Activated T-helper 17 cell treated with anti-CD3 and anti-CD28 coated beads, Interleukin-2, amount 50 U/mL, for 72 hours (primary cell): ENCODE results near the gene LTV1. TPM values are rescaled to one million over a fixed set of nuclear protein-coding genes. Genes with fewer than 3 reads are reported as not detected.
"Not testable (repeated sequence)": the region's sequence is repeated elsewhere in the genome, so short reads cannot be mapped to it uniquely, and the experiment has no call there.

ENCODE experiments used
- ATAC-seq: fragments of 150-1000 bp; cut with Tn5 transposase; replicated peaks from 2 replicates; pipeline ENCODE4 v1.10.0; 2021; ENCODE audit warnings: mild to moderate bottlenecking, moderate library complexity
- H3K27ac Mint-ChIP-seq: one replicate; pipeline ENCODE4 v1.8.0; 2022; ENCODE audit warnings: mixed read lengths
- H3K27me3 Mint-ChIP-seq: one replicate; pipeline ENCODE4 v1.8.0; 2022; ENCODE audit warnings: mixed read lengths
- H3K36me3 Mint-ChIP-seq: one replicate; pipeline ENCODE4 v1.8.0; 2022; ENCODE audit warnings: low read depth, mild to moderate bottlenecking, mixed read lengths
- H3K4me1 Mint-ChIP-seq: one replicate; pipeline ENCODE4 v1.8.0; 2022; ENCODE audit warnings: mixed read lengths
- H3K4me3 Mint-ChIP-seq: one replicate; pipeline ENCODE4 v1.8.0; 2022; ENCODE audit warnings: mild to moderate bottlenecking, mixed read lengths
- H3K9me3 Mint-ChIP-seq: one replicate; pipeline ENCODE4 v1.8.0; 2022; ENCODE audit warnings: mixed read lengths
- total RNA-seq, 2 donors: library from RNA; stranded (reverse); gene quantifications; one replicate each; pipeline ENCODE4 v1.2.3, GENCODE V29; 2022

Gene LTV1
- total RNA-seq, result 10 to 100 TPM; 16.6 to 40.3 TPM

- Mint-ChIP-seq H3K4me3 (peak within 1 kb of the TSS; percentile 92), H3K27ac (peak within 1 kb of the TSS; percentile 98)
Observed at GRCh38 chr6:143842902-143843676, at the start of gene LTV1. TSS of gene LTV1 (plus strand) at chr6:143843338. CDS start at chr6:143843478, 140 bp downstream.

GRCh38 chr6:143796551-143796950 is 46.6 kb upstream of the LTV1 start:
- peaks cover 21% of the 10 kb centered on the region for H3K9me3 Mint-ChIP-seq
- H3K27me3 Mint-ChIP-seq, H3K4me1 Mint-ChIP-seq, H3K27ac Mint-ChIP-seq, ATAC-seq, H3K4me3 Mint-ChIP-seq: not testable (repeated sequence)
- peaks cover 83% of the 10 kb centered on the region for H3K36me3 Mint-ChIP-seq

More at GRCh38 chr6:143842902-143843676, at the start of gene LTV1:
- H3K4me1 Mint-ChIP-seq, result peaks cover 6% of the 10 kb centered on the region
- H3K36me3 Mint-ChIP-seq, result peaks cover 47% of the 10 kb centered on the region
- ATAC-seq, result peak; percentile 99
- H3K27me3 Mint-ChIP-seq, result no peaks in the 10 kb centered on the region
- no peaks in the 10 kb centered on the region for H3K9me3 Mint-ChIP-seq

- H3K9me3 Mint-ChIP-seq, result peaks cover 13% of the 10 kb centered on the region
- H3K36me3 Mint-ChIP-seq, result peaks cover 81% of the 10 kb centered on the region
- not testable (repeated sequence) for ATAC-seq
Observed at GRCh38 chr6:143798487-143798886, 44.7 kb upstream of the LTV1 start.

GRCh38 chr6:143802833-143803565 is 40.1 kb upstream of the LTV1 start:
- Mint-ChIP-seq H3K27ac (peak overlapping the region; percentile 49), H3K9me3 (peaks cover 8% of the 10 kb centered on the region), H3K27me3 (no peaks in the 10 kb centered on the region), H3K4me3 (no peak overlapping the region), H3K36me3 (peaks cover 82% of the 10 kb centered on the region), H3K4me1 (peaks cover 32% of the 10 kb centered on the region)
- no peak for ATAC-seq

More at GRCh38 chr6:143798487-143798886, 44.7 kb upstream of the LTV1 start:
- peak overlapping the region; percentile 13 for H3K27ac Mint-ChIP-seq
- H3K4me3 Mint-ChIP-seq, H3K27me3 Mint-ChIP-seq, H3K4me1 Mint-ChIP-seq: not testable (repeated sequence)

- no peak for ATAC-seq
- no peaks in the 10 kb centered on the region for H3K27me3 Mint-ChIP-seq
- peak overlapping the region; percentile 91 for H3K27ac Mint-ChIP-seq
- H3K4me1 Mint-ChIP-seq, result peaks cover 32% of the 10 kb centered on the region
- peaks cover 5% of the 10 kb centered on the region for H3K9me3 Mint-ChIP-seq
- peak overlapping the region; percentile 68 for H3K4me3 Mint-ChIP-seq
- peaks cover 81% of the 10 kb centered on the region for H3K36me3 Mint-ChIP-seq
Observed at GRCh38 chr6:143803769-143804568, 39.2 kb upstream of the LTV1 start.

- Mint-ChIP-seq H3K4me3 (peak overlapping the region; percentile 68), H3K9me3 (no peaks in the 10 kb centered on the region), H3K27me3 (no peaks in the 10 kb centered on the region), H3K36me3 (peaks cover 75% of the 10 kb centered on the region), H3K4me1 (peaks cover 32% of the 10 kb centered on the region), H3K27ac (peak overlapping the region; percentile 91)
- no peak for ATAC-seq
Observed at GRCh38 chr6:143804835-143805239, 38.3 kb upstream of the LTV1 start.

GRCh38 chr6:143806282-143807102 is 36.6 kb upstream of the LTV1 start:
- ATAC-seq, result peak; percentile 80
- Mint-ChIP-seq H3K4me1 (peaks cover 32% of the 10 kb centered on the region), H3K9me3 (no peaks in the 10 kb centered on the region), H3K27ac (peak overlapping the region; percentile 91), H3K4me3 (peak overlapping the region; percentile 68), H3K27me3 (no peaks in the 10 kb centered on the region), H3K36me3 (peaks cover 68% of the 10 kb centered on the region)

- ATAC-seq, result peak; percentile 63
- H3K4me1 Mint-ChIP-seq, result peaks cover 36% of the 10 kb centered on the region
- H3K27me3 Mint-ChIP-seq, result no peaks in the 10 kb centered on the region
- H3K27ac Mint-ChIP-seq, result peak overlapping the region; percentile 91
- no peaks in the 10 kb centered on the region for H3K9me3 Mint-ChIP-seq
- H3K36me3 Mint-ChIP-seq, result peaks cover 65% of the 10 kb centered on the region
- H3K4me3 Mint-ChIP-seq, result peak overlapping the region; percentile 68
Observed at GRCh38 chr6:143807103-143807772, 35.9 kb upstream of the LTV1 start.

- no peak overlapping the region for H3K27ac Mint-ChIP-seq
- ATAC-seq, result no peak
- peaks cover 16% of the 10 kb centered on the region for H3K4me1 Mint-ChIP-seq
- no peaks in the 10 kb centered on the region for H3K27me3 Mint-ChIP-seq
- no peak overlapping the region for H3K4me3 Mint-ChIP-seq
- H3K9me3 Mint-ChIP-seq, result no peaks in the 10 kb centered on the region
- peaks cover 51% of the 10 kb centered on the region for H3K36me3 Mint-ChIP-seq
Observed at GRCh38 chr6:143810745-143811144, 32.4 kb upstream of the LTV1 start.

GRCh38 chr6:143811501-143812157 is 31.5 kb upstream of the LTV1 start:
- H3K27ac Mint-ChIP-seq, result peak overlapping the region; percentile 46
- no peak overlapping the region for H3K4me3 Mint-ChIP-seq
- peaks cover 45% of the 10 kb centered on the region for H3K36me3 Mint-ChIP-seq
- H3K27me3 Mint-ChIP-seq, result no peaks in the 10 kb centered on the region
- no peaks in the 10 kb centered on the region for H3K9me3 Mint-ChIP-seq
- peaks cover 14% of the 10 kb centered on the region for H3K4me1 Mint-ChIP-seq
- peak; percentile 32 for ATAC-seq

- Mint-ChIP-seq H3K4me1 (no peaks in the 10 kb centered on the region), H3K36me3 (peaks cover 6% of the 10 kb centered on the region), H3K9me3 (no peaks in the 10 kb centered on the region), H3K27me3 (no peaks in the 10 kb centered on the region), H3K4me3 (no peak overlapping the region), H3K27ac (no peak overlapping the region)
- ATAC-seq, result no peak
Observed at GRCh38 chr6:143817621-143818020, 25.5 kb upstream of the LTV1 start.

- Mint-ChIP-seq H3K9me3 (no peaks in the 10 kb centered on the region), H3K4me3 (no peak overlapping the region), H3K4me1 (no peaks in the 10 kb centered on the region), H3K36me3 (peaks cover 24% of the 10 kb centered on the region), H3K27ac (peak overlapping the region; percentile 3), H3K27me3 (no peaks in the 10 kb centered on the region)
- no peak for ATAC-seq
Observed at GRCh38 chr6:143821359-143821758, 21.8 kb upstream of the LTV1 start.

- H3K4me3 Mint-ChIP-seq, result no peak overlapping the region
- no peaks in the 10 kb centered on the region for H3K9me3 Mint-ChIP-seq
- no peak for ATAC-seq
- H3K27ac Mint-ChIP-seq, result no peak overlapping the region
- peaks cover 31% of the 10 kb centered on the region for H3K36me3 Mint-ChIP-seq
- no peaks in the 10 kb centered on the region for H3K27me3 Mint-ChIP-seq
- H3K4me1 Mint-ChIP-seq, result no peaks in the 10 kb centered on the region
Observed at GRCh38 chr6:143822584-143823024, 20.5 kb upstream of the LTV1 start.
